Astrocyte (in vitro differentiated cells and primary cell): ENCODE results near the gene HMG20B. TPM values are rescaled to one million over a fixed set of nuclear protein-coding genes. Genes with fewer than 3 reads are reported as not detected.

ENCODE experiments used
- DNase-seq: peaks from one replicate; pipeline ENCODE4 v3.0.0-alpha.2; 2010; ENCODE audit warnings: low read depth
- FAIRE-seq: peaks from 2 replicates; lab custom pipeline; 2011; peaks lifted over from hg19 to GRCh38; lab: Jason Lieb, UNC
- H2AFZ ChIP-seq: 2 replicates; pipeline ENCODE4 v1.6.0; 2012; ENCODE audit warnings: low read depth, low read length, inconsistent platforms
- H3K27ac ChIP-seq: 2 replicates; pipeline ENCODE4 v1.5.1; 2011; ENCODE audit warnings: low read depth, low read length, inconsistent platforms
- H3K27me3 ChIP-seq: 2 replicates; pipeline ENCODE4 v1.6.0; 2011; ENCODE audit warnings: low read length, inconsistent platforms; ENCODE audit not compliant: insufficient read depth
- H3K36me3 ChIP-seq: 2 replicates; pipeline ENCODE4 v1.5.1; 2011; ENCODE audit warnings: low read length, inconsistent platforms; ENCODE audit not compliant: insufficient read depth
- H3K4me1 ChIP-seq: 2 replicates; pipeline ENCODE4 v1.5.1; 2011; ENCODE audit warnings: low read length, inconsistent platforms; ENCODE audit not compliant: insufficient read depth
- H3K4me2 ChIP-seq: 2 replicates; pipeline ENCODE4 v1.6.0; 2012; ENCODE audit warnings: low read length, inconsistent platforms
- H3K4me3 ChIP-seq: 2 replicates; pipeline ENCODE4 v1.5.1; 2011; ENCODE audit warnings: low read depth, mild to moderate bottlenecking, low read length, inconsistent platforms; ENCODE audit not compliant: insufficient read depth
- H3K79me2 ChIP-seq: 2 replicates; pipeline ENCODE4 v1.6.0; 2012; ENCODE audit warnings: mild to moderate bottlenecking, low read length, inconsistent platforms; ENCODE audit not compliant: insufficient read depth
- H3K9ac ChIP-seq: 2 replicates; pipeline ENCODE4 v1.6.0; 2012; ENCODE audit warnings: mild to moderate bottlenecking, low read length, inconsistent platforms
- H3K9me3 ChIP-seq: 2 replicates; pipeline ENCODE4 v1.5.1; 2012; ENCODE audit warnings: low read depth, mild to moderate bottlenecking, low read length, inconsistent platforms; ENCODE audit not compliant: insufficient read depth
- H4K20me1 ChIP-seq: 2 replicates; pipeline ENCODE4 v1.6.0; 2012; ENCODE audit warnings: low read length, inconsistent platforms; ENCODE audit not compliant: insufficient read depth
- H3K27ac Mint-ChIP-seq: one replicate; pipeline ENCODE4 v1.8.0; 2021; ENCODE audit warnings: mild to moderate bottlenecking, mixed read lengths; ENCODE audit not compliant: unreplicated experiment
- H3K27me3 Mint-ChIP-seq: one replicate; pipeline ENCODE4 v1.8.0; 2021; ENCODE audit warnings: low read depth, mixed read lengths; ENCODE audit not compliant: unreplicated experiment
- H3K36me3 Mint-ChIP-seq: one replicate; pipeline ENCODE4 v1.8.0; 2021; ENCODE audit warnings: low read depth, mixed read lengths; ENCODE audit not compliant: unreplicated experiment
- H3K4me1 Mint-ChIP-seq: one replicate; pipeline ENCODE4 v1.8.0; 2021; ENCODE audit warnings: low read depth, mixed read lengths; ENCODE audit not compliant: unreplicated experiment
- H3K4me3 Mint-ChIP-seq: one replicate; pipeline ENCODE4 v1.8.0; 2021; ENCODE audit warnings: mild to moderate bottlenecking, moderate library complexity, mixed read lengths; ENCODE audit not compliant: unreplicated experiment
- H3K9me3 Mint-ChIP-seq: one replicate; pipeline ENCODE4 v1.8.0; 2021; ENCODE audit warnings: mild to moderate bottlenecking, mixed read lengths; ENCODE audit not compliant: unreplicated experiment
- CTCF ChIP-seq: IDR thresholded peaks from 2 replicates; pipeline ENCODE4 v1.5.1; 2011; ENCODE audit warnings: low read depth, mild to moderate bottlenecking, inconsistent platforms, low read length, moderate library complexity; ENCODE audit not compliant: insufficient read depth
- EZH2 ChIP-seq: IDR thresholded peaks from 2 replicates; pipeline ENCODE4 v1.6.1; 2012; ENCODE audit warnings: mild to moderate bottlenecking, low read length, inconsistent platforms; ENCODE audit not compliant: insufficient read depth
- total RNA-seq: library from RNA; stranded (reverse); gene quantifications from 2 replicates; pipeline ENCODE4 v1.2.1, GENCODE V29; 2021

The HMG20B gene
- total RNA-seq, 1 donor from 2014 or later, result 55.9 TPM

- H3K4me2 ChIP-seq, result peak overlapping the region; percentile 84
- no peak overlapping the region for H3K27ac ChIP-seq
- H4K20me1 ChIP-seq, result peaks cover 14% of the 10 kb centered on the region
- H3K36me3 ChIP-seq, result no peaks in the 10 kb centered on the region
- H3K4me1 ChIP-seq, result peaks cover 28% of the 10 kb centered on the region
- H3K79me2 ChIP-seq, result no peaks in the 10 kb centered on the region
- H2AFZ ChIP-seq, result no peak overlapping the region
- FAIRE-seq (no peak), DNase-seq (no peak)
- H3K27ac Mint-ChIP-seq, result no peak overlapping the region
- peaks cover 6% of the 10 kb centered on the region for H3K27me3 Mint-ChIP-seq
- peaks cover 7% of the 10 kb centered on the region for H3K4me1 Mint-ChIP-seq
- H3K4me3 Mint-ChIP-seq, result no peak overlapping the region
- H3K36me3 Mint-ChIP-seq, result peaks cover 4% of the 10 kb centered on the region
- peak overlapping the region; percentile 64 for H3K4me3 ChIP-seq
- peak overlapping the region; percentile 58 for H3K9ac ChIP-seq
- no peaks in the 10 kb centered on the region for H3K9me3 Mint-ChIP-seq
- TF ChIP-seq EZH2 (no peak), CTCF (no peak)
- H3K9me3 ChIP-seq, result no peaks in the 10 kb centered on the region
- no peaks in the 10 kb centered on the region for H3K27me3 ChIP-seq
These were observed 35.4 kb downstream of the HMG20B start for GRCh38 chr19:3608079-3608641.

GRCh38 chr19:3608750-3609322, 36.1 kb downstream of the HMG20B start:
- Mint-ChIP-seq H3K4me1 (peaks cover 7% of the 10 kb centered on the region), H3K27ac (no peak overlapping the region), H3K27me3 (peaks cover 6% of the 10 kb centered on the region), H3K9me3 (no peaks in the 10 kb centered on the region), H3K4me3 (no peak overlapping the region), H3K36me3 (peaks cover 4% of the 10 kb centered on the region)
- peaks cover 14% of the 10 kb centered on the region for H4K20me1 ChIP-seq
- no peaks in the 10 kb centered on the region for H3K79me2 ChIP-seq
- no peak overlapping the region for H3K9ac ChIP-seq
- H3K27ac ChIP-seq, result no peak overlapping the region
- no peaks in the 10 kb centered on the region for H3K27me3 ChIP-seq
- H3K4me1 ChIP-seq, result peaks cover 28% of the 10 kb centered on the region
- FAIRE-seq (no peak), DNase-seq (no peak)
- TF ChIP-seq EZH2 (no peak), CTCF (no peak)
- H2AFZ ChIP-seq, result no peak overlapping the region
- H3K36me3 ChIP-seq, result no peaks in the 10 kb centered on the region
- no peaks in the 10 kb centered on the region for H3K9me3 ChIP-seq
- H3K4me2 ChIP-seq, result peak overlapping the region; percentile 22
- no peak overlapping the region for H3K4me3 ChIP-seq
